HG03460 (cell line): ENCODE measurements around the gene EFNB2.
A peak's percentile ranks its signal among the peaks of the same experiment; 100 is the strongest.

Experiments
- ATAC-seq: cut with Tn5 transposase; IDR thresholded peaks from one replicate; pipeline ENCODE4 v1.9.1; 2021; ENCODE audit not compliant: unreplicated experiment

Gene EFNB2

GRCh38 chr13:106535552-106536243 is at the start of gene EFNB2:
Gene EFNB2, minus strand, starts transcription at chr13:106535662. Its CDS starts 698 bp downstream, at chr13:106534964.
- ATAC-seq: peak; percentile 93

- no peak for ATAC-seq
Observed at GRCh38 chr13:106581225-106581624, 45.8 kb upstream of the EFNB2 start.

- no peak for ATAC-seq
Observed at GRCh38 chr13:106575896-106576295, 40.4 kb upstream of the EFNB2 start.

GRCh38 chr13:106573868-106574267 is 38.4 kb upstream of the EFNB2 start:
- no peak for ATAC-seq

- no peak for ATAC-seq
Observed at GRCh38 chr13:106573284-106573846, 37.9 kb upstream of the EFNB2 start.

- ATAC-seq: no peak
Observed at GRCh38 chr13:106570299-106570852, 34.9 kb upstream of the EFNB2 start.

- no peak for ATAC-seq
Observed at GRCh38 chr13:106569233-106570095, 34.0 kb upstream of the EFNB2 start.

- peak; percentile 28 for ATAC-seq
Observed at GRCh38 chr13:106568299-106569003, 33.0 kb upstream of the EFNB2 start.

- peak; percentile 65 for ATAC-seq
Observed at GRCh38 chr13:106567474-106568298, 32.2 kb upstream of the EFNB2 start, which contains the start of gene ARGLU1. Gene ARGLU1, minus strand, starts transcription at chr13:106568137. Its CDS starts 218 bp downstream, at chr13:106567919.

GRCh38 chr13:106566641-106567473 is 31.4 kb upstream of the EFNB2 start:
- ATAC-seq: peak; percentile 49

- ATAC-seq: no peak
Observed at GRCh38 chr13:106565127-106565775, 29.8 kb upstream of the EFNB2 start.

- no peak for ATAC-seq
Observed at GRCh38 chr13:106562301-106562700, 26.8 kb upstream of the EFNB2 start.

- peak; percentile 72 for ATAC-seq
Observed at GRCh38 chr13:106561551-106562170, 26.2 kb upstream of the EFNB2 start.

GRCh38 chr13:106560821-106561220 is 25.4 kb upstream of the EFNB2 start:
- ATAC-seq: no peak

GRCh38 chr13:106558527-106558926 is 23.1 kb upstream of the EFNB2 start:
- no peak for ATAC-seq

GRCh38 chr13:106555631-106556328 is 20.3 kb upstream of the EFNB2 start:
- no peak for ATAC-seq

GRCh38 chr13:106551751-106552150 is 16.3 kb upstream of the EFNB2 start:
- no peak for ATAC-seq
